NB4 (cell line): ENCODE results near the gene TTC13.

Source experiments
- CTCF ChIP-seq: IDR thresholded peaks from one replicate; pipeline ENCODE4 v1.5.1; 2012; ENCODE audit warnings: low read depth, low read length
- POLR2A ChIP-seq: IDR thresholded peaks from 2 replicates; pipeline ENCODE4 v1.6.1; 2011; ENCODE audit warnings: mild to moderate bottlenecking; ENCODE audit not compliant: insufficient read length; ENCODE audit errors: extremely low read depth

- TF ChIP-seq CTCF (no peak), POLR2A (no peak)
Observed at GRCh38 chr1:230936475-230936874, 42.2 kb downstream of the TTC13 start.
